Measurements from ENCODE around the gene JAZF1. TPM values are rescaled to one million over a fixed set of nuclear protein-coding genes. Genes with fewer than 3 reads are reported as not detected.

JAZF1 gene
- total RNA-seq, 1 experiment from 2014 or later, result 9.1 TPM

DNA sequence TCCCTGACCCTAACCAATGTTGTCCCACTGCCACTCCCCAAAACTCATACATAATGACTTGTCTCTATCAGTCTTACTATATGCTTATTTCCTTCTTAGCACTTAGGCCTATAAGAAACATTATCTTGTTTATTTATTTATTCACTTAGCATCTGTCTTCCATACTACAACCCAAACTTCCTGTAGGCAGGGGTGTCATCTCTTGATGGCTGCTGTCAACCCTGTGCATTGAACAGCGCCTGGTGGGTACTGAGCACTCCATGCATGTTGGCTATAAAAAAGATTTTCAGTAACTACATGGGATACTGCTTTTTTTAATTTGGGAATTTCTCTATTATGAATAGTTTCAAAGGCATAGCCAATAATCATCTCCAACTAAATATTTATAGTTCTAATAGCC lies 46.7 kb downstream of the JAZF1 start:
- Mint-ChIP-seq H3K27ac (no peak overlapping the region), H3K27me3 (ENCODE audit: low read depth) (no peaks in the 10 kb centered on the region), H3K4me3 (no peak overlapping the region), H3K9me3 (no peaks in the 10 kb centered on the region), H3K36me3 (ENCODE audit: insufficient read depth in 1 of 3, low read depth in 3 of 3) (no peaks in the 10 kb centered on the region), H3K4me1 (peaks cover 7 to 12% of the 10 kb centered on the region in 2 experiments)
- Histone ChIP-seq H2BK5ac (ENCODE audit: insufficient read length, low read length) (no peak overlapping the region), H3K9ac (ENCODE audit: extremely low read depth, insufficient read length, low read length) (no peak overlapping the region), H3K14ac (ENCODE audit: insufficient read depth, low read length) (no peak overlapping the region), H2BK15ac (ENCODE audit: low read depth, low read length) (no peak overlapping the region), H2BK12ac (ENCODE audit: insufficient read length, low read depth, low read length) (no peak overlapping the region), H3K23ac (ENCODE audit: insufficient read length, low read depth, low read length) (no peak overlapping the region), H4K91ac (ENCODE audit: insufficient read length, low read depth, low read length) (no peak overlapping the region), H3T11ph (ENCODE audit: low read length) (no peak overlapping the region), H3K4me2 (ENCODE audit: insufficient read depth, insufficient read length, low read length) (no peak overlapping the region), H3K56ac (ENCODE audit: insufficient read length, low read depth, low read length) (no peak overlapping the region), H3K18ac (ENCODE audit: insufficient read length, low read depth, low read length) (no peak overlapping the region), H3K79me1 (ENCODE audit: insufficient read depth, low read depth, low read length, poor library complexity, severe bottlenecking) (no peaks in the 10 kb centered on the region), H2BK120ac (ENCODE audit: low read depth, low read length, poor library complexity, severe bottlenecking) (no peak overlapping the region), H3K27me3 (ENCODE audit: insufficient read depth, low read length) (no peaks in the 10 kb centered on the region), H3K27ac (ENCODE audit: insufficient read length, low read depth, low read length) (no peak overlapping the region), H2AFZ (ENCODE audit: low read length) (no peak overlapping the region), H3K4me1 (ENCODE audit: insufficient read depth, low read length) (no peaks in the 10 kb centered on the region; the same call in 1 of the 2 replicates), H4K5ac (ENCODE audit: insufficient read length, low read depth, low read length) (no peak overlapping the region), H4K8ac (replicated peaks; ENCODE audit: insufficient read length, low read depth, low read length) (no peak overlapping the region), H2AK5ac (ENCODE audit: insufficient read length, low read length) (no peak overlapping the region), H3K4ac (ENCODE audit: low read depth, low read length) (no peak overlapping the region), H4K20me1 (ENCODE audit: control insufficient read depth, insufficient read depth, insufficient read length) (no peaks in the 10 kb centered on the region), H3K9me3 (ENCODE audit: control insufficient read depth, low read depth, low read length) (no peaks in the 10 kb centered on the region), H2BK20ac (ENCODE audit: low read depth, low read length, poor library complexity, severe bottlenecking) (no peak overlapping the region), H3K23me2 (ENCODE audit: insufficient read length, low read depth, low read length, poor library complexity, severe bottlenecking) (no peaks in the 10 kb centered on the region), H3K79me2 (ENCODE audit: insufficient read depth, low read length) (no peaks in the 10 kb centered on the region)
- no peak for DNase-seq
- WGBS (ENCODE audit: extremely low coverage, insufficient read length, low lambda C conversion rate), result no CpG with 5 or more reads among the region's 1 CpG
- TF ChIP-seq CTCF (conservative IDR thresholded peaks at IDR 0.05), result no peak
